Stimulated activated effector memory CD8-positive, alpha-beta T cell treated with anti-CD3 and anti-CD28 coated beads, Interleukin-12 subunit alpha, Interleukin-12 subunit beta, amount 100 ng/mL, for 72 hours (primary cell): Measurements from ENCODE around the gene DIP2A.

Experiments used
- ATAC-seq: fragments of 150-1000 bp; cut with Tn5 transposase; 2 replicates; pipeline ENCODE4 v1.10.0; 2021
- DNase-seq, 2 donors: peaks; one replicate each; pipeline ENCODE4 v3.0.0; 2021 to 2022; ENCODE audit warnings: low spot score in 2 of 2
- H3K27ac Mint-ChIP-seq: one replicate; pipeline ENCODE4 v1.8.0; 2022; ENCODE audit warnings: mild to moderate bottlenecking, mixed read lengths
- H3K36me3 Mint-ChIP-seq: one replicate; pipeline ENCODE4 v1.8.0; 2022; ENCODE audit warnings: mild to moderate bottlenecking, mixed read lengths
- H3K4me1 Mint-ChIP-seq: one replicate; pipeline ENCODE4 v1.8.0; 2022; ENCODE audit warnings: mixed read lengths
- H3K4me3 Mint-ChIP-seq: one replicate; pipeline ENCODE4 v1.8.0; 2022; ENCODE audit warnings: mild to moderate bottlenecking, mixed read lengths
- H3K9me3 Mint-ChIP-seq: one replicate; pipeline ENCODE4 v1.8.0; 2022; ENCODE audit warnings: mixed read lengths

The DIP2A gene

DNA sequence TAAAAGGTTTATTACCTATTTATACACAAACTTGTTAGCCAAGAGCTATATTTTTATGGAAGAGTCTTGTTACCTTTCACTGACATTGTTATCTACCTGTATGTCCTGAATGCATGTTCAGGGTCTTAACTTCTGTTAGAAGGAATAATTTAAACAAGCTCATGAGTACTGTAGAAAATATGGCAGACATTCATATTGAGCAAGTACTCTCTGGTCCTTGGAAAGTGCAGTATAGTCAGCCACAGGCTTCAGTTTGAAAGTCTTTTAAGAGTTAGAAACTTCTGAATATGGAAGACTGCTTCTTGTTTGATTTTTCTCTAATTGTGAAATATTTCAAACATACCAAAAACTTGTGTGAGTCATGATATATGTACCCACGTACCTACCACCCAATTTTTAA is 16.6 kb downstream of the DIP2A start:
- Mint-ChIP-seq H3K4me1 (peaks cover 45% of the 10 kb centered on the region), H3K36me3 (peaks cover 18% of the 10 kb centered on the region), H3K4me3 (no peak overlapping the region), H3K9me3 (no peaks in the 10 kb centered on the region), H3K27ac (peak overlapping the region; percentile 17)
- DNase-seq (no peak), ATAC-seq (no peak)

DNA sequence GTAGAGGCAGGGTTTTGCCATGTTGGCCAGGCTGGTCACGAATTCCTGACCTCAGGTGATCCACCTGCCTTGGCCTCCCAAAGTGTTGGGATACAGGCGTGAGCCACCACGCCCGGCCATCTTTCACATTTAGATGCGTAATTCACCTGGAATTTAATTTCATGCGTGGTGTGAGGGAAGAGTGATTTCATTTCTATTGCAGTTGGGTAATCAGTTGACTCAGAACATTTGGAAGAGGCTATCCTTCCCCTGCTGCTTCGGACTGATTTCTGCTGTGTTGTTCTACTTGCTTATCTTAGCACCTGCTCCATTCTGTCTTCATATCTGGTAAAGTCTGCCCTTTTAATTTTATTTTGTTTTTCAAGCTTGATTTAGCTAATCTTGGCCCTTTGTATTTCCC is 19.1 kb downstream of the DIP2A start:
- Mint-ChIP-seq H3K9me3 (no peaks in the 10 kb centered on the region), H3K27ac (no peak overlapping the region), H3K4me3 (no peak overlapping the region), H3K36me3 (peaks cover 14% of the 10 kb centered on the region), H3K4me1 (peaks cover 40% of the 10 kb centered on the region)
- DNase-seq (no peak), ATAC-seq (no peak)

DNA sequence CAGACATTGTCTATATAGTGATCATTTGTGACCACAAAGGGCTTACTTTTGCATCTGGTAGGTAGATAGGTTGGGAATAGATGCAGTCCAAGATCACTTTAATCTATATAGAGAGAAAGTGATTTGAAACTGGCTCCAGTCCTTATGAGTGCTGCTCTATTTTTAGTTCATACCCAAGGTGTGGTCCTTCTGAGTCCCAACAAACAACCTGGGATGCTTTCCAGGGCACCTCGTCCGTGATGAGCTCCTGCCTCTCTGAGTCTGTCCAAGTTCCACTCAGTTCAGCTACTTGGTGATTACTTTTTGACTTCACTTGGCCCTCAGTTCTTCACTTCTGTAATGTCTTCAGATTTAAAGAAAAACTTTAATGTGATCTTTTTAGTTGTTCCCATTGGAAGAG is 20.2 kb downstream of the DIP2A start:
- H3K27ac Mint-ChIP-seq: no peak overlapping the region

DNA sequence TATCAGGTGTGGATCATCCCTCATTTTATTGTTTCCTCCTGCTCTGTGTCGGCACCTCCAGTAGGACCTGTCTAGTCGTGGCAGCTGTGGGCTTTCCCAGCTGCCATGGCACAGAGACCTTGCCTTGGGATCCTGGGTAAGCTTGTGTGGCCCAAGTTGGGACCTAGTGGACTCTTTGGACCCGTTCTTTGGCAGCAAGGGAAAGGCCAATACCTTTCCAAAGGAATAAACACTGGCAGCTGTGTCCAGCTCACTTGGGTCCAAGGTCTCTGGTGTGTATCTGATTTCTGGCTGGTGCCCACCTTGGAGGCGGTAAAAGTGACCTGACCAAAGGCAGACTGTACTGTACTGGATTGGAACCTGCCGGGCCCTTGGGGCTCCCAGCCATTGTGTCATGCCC is 21.8 kb downstream of the DIP2A start:
- peaks cover 20% of the 10 kb centered on the region for H3K36me3 Mint-ChIP-seq
- DNase-seq (no peak), ATAC-seq (no peak)
- H3K27ac Mint-ChIP-seq: peak overlapping the region; percentile 8
- peaks cover 43% of the 10 kb centered on the region for H3K4me1 Mint-ChIP-seq
- no peak overlapping the region for H3K4me3 Mint-ChIP-seq
- no peaks in the 10 kb centered on the region for H3K9me3 Mint-ChIP-seq

More for the DNA sequence above, 20.2 kb downstream of the DIP2A start:
- DNase-seq: no peak
- Mint-ChIP-seq H3K4me1 (peaks cover 48% of the 10 kb centered on the region), H3K4me3 (no peak overlapping the region), H3K36me3 (peaks cover 14% of the 10 kb centered on the region), H3K9me3 (no peaks in the 10 kb centered on the region)
- ATAC-seq: no peak

DNA sequence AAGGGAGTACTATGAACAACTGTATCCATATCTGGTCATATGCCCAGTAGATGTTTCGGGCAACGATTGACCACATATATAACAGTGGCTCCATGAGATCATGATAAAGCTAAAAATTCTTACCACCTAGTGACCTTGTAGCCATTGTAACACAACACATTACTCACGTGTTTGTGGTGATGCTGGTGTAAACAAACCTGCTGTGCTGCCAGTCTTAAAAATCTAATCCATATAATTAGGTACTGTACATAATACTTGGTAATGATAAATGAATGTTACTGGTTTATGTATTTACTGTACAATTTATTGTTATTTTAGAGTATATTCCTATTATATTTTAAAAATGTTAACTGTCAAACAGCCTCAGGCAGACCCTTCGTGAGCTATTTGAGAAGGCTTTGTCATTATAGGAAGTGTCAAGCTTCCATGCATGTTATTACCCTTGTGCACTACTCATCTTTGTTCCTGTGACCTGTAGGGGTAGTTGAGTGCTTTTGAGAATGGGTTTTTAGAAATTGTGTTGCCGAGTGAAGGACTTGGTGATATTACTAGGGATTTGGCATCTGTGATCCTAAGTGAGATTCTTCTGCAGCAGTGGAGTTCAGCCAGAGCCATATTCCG is 23.6 kb downstream of the DIP2A start:
- H3K36me3 Mint-ChIP-seq: peaks cover 28% of the 10 kb centered on the region
- H3K4me1 Mint-ChIP-seq: peaks cover 31% of the 10 kb centered on the region
- no peak overlapping the region for H3K27ac Mint-ChIP-seq
- DNase-seq (no peak), ATAC-seq (no peak)
- no peaks in the 10 kb centered on the region for H3K9me3 Mint-ChIP-seq
- H3K4me3 Mint-ChIP-seq: no peak overlapping the region

DNA sequence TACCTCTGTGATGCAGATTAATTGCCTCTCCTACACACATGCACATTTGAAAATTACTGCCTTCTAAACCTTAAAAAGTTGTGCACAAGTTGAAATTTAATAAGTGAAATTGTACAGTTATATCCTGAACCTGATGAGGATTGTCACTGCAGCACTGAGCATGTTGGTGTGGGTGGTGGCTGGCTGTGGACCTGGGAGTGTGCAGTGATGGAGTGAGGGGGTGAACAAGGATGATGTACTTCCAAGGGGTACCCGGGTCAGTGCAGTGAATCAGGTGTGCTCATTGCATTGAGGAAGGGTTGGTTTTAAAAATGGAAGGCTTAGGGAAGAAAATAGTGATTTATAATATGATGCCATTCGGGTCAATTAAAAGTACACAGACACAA is 24.1 kb downstream of the DIP2A start:
- Mint-ChIP-seq H3K27ac (peak overlapping the region; percentile 78), H3K4me1 (peaks cover 33% of the 10 kb centered on the region), H3K4me3 (peak overlapping the region; percentile 36), H3K9me3 (no peaks in the 10 kb centered on the region), H3K36me3 (peaks cover 25% of the 10 kb centered on the region)
- DNase-seq: no peak
- no peak for ATAC-seq

DNA sequence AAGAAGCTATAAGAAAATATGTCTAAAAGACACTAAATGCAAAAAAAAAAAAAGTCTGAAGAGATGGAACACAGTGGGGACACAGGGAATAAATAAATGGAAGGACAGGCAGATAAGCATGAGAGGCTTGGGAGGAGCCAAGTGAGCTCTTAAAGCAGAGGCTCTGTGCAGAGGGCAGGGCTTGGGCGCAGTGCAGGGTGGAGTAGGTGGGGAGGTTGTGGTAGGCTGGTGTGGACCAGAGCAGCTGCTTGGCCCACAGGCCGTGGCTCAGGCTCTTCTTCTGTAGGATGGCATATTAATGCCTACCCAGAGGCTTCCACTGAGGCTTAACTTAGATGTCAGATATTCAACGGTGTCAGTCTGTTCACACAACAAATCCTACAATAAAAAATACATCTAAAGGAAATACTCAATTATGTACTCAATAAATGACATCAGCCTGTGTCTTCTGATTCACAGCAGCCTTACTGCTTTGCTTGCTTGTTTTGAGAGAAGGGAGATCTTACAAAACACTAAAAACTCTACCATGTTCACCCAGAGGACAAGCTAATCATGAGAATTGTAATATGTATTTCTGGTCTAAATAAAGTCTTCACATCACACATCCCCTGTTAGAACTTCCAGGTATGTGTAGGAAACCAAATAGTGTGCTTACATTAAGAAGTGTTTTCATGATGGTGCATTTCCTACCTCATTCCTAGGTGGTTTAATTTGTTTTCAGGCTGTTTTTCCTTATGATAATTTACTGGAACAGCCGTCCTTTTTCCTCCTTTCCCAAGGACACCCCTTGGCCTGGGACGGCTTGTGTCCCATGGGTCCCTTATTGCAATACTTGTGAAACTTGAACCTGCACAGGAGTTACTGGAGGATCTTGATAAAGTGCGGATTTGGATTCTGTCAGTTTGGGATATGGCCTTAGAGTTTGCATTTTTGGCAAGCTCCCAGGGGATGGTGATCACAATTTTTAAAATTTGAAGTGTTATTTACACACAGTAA is 24.9 kb downstream of the DIP2A start:
- peaks cover 23% of the 10 kb centered on the region for H3K36me3 Mint-ChIP-seq
- peak; percentile 93 for ATAC-seq
- peak in 1 of 2 donors; percentile 64 for DNase-seq
- H3K4me1 Mint-ChIP-seq: peaks cover 40% of the 10 kb centered on the region
- H3K9me3 Mint-ChIP-seq: no peaks in the 10 kb centered on the region
- peak overlapping the region; percentile 78 for H3K27ac Mint-ChIP-seq
- H3K4me3 Mint-ChIP-seq: peak overlapping the region; percentile 36

DNA sequence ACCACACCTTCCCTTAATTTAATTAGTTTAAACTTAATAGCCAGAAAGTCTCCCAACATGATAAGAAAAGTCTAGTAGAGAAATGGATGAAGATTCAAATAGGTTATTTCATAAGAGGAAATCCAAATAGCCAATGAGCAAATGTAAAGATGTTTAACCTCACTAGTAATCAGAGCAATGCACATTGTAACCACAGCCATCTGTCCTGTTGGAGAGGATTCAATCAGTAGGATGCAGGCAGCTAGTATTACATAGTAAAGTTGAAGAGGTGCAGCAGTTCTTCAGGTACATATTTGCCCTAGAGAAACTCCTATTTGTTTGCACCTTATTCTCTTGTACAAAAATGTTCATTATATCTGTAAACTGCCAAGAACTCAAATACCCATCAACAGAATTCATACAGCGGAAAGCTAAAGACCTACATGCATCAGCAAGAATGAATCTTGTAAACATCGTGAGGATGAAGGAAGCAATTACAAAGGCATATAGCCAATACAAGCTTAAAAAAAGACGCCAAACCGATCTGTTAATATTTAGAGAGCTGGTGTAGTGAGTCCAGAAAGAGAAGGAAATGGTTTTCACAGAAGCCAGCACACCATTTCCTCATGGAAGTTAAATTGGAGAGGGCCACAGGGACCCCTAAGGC is 27.9 kb downstream of the DIP2A start:
- Mint-ChIP-seq H3K4me3 (no peak overlapping the region), H3K9me3 (no peaks in the 10 kb centered on the region), H3K4me1 (peaks cover 34% of the 10 kb centered on the region), H3K27ac (peak overlapping the region; percentile 60), H3K36me3 (peaks cover 38% of the 10 kb centered on the region)
- no peak for DNase-seq
- ATAC-seq: no peak

DNA sequence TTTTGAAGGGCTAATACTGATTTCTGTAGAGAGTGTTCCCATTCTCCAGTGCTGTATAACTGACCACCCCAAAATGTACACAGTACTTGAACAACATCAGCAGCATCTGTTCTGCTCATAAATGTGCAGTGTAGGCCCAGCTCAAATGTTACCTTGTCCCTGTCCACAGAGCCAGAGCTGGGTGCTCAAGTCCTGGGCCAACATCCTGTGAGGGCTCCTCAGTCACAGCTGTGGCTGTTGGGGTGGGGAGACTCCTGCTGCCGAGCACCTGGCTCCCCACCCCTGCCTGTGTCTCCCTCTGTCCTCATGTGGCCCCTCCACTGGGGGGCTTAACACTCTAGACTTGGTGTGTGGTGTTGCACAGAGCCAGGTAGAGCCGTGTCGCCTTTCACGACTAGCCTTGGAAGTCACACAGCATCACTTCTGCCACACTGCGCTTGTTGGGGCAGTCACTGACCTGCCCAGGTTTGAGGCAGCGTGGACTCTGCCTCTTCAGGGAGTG is 30.5 kb downstream of the DIP2A start:
- ATAC-seq (no peak), DNase-seq (no peak)
- H3K4me3 Mint-ChIP-seq: no peak overlapping the region
- H3K9me3 Mint-ChIP-seq: no peaks in the 10 kb centered on the region
- H3K4me1 Mint-ChIP-seq: peaks cover 17% of the 10 kb centered on the region
- peak overlapping the region; percentile 67 for H3K27ac Mint-ChIP-seq
- peaks cover 64% of the 10 kb centered on the region for H3K36me3 Mint-ChIP-seq

DNA sequence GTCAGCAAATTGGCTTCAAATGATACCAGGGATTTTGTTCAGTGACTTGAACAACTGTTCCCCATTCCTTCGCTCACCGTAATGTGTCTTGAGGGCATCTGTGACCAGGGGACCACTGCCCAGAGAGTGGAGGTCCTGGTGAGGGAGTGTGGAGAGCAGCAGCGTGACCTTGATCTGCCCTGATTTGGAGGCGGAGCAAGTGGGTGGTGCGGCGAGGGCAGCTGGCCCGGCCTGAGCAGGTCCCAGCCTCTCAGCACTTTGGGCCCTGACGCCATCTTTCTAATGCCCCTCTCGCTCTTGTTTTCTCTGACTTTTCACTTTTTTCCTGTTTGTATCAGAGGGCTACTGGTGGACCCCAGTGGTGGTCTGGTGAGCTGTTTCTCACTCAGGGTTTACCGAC is 31.1 kb downstream of the DIP2A start:
- no peak overlapping the region for H3K27ac Mint-ChIP-seq

DNA sequence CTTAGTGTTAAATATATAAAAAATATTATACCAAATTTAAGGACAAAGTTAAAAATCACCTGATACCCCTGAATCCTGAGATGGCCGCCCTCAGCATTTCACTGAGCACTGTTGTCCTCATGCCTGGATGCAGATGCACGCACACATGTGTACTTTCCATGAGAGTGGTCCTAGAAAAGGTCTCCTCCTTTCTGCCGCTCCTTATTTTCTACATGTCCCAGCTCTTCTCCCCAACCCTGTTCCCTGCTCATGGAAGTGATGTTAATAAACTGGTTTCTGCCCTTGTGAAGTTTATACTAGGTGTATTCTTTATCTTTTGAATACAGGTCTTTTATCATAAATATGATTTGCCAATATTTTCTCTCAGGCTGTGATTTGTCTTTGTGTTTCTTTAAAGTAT is 32.9 kb downstream of the DIP2A start:
- no peaks in the 10 kb centered on the region for H3K9me3 Mint-ChIP-seq
- no peak overlapping the region for H3K4me3 Mint-ChIP-seq
- no peak overlapping the region for H3K27ac Mint-ChIP-seq
- DNase-seq (no peak), ATAC-seq (no peak)
- H3K4me1 Mint-ChIP-seq: peaks cover 22% of the 10 kb centered on the region
- H3K36me3 Mint-ChIP-seq: peaks cover 74% of the 10 kb centered on the region

More for the DNA sequence above, 31.1 kb downstream of the DIP2A start:
- H3K36me3 Mint-ChIP-seq: peaks cover 70% of the 10 kb centered on the region
- ATAC-seq (no peak), DNase-seq (no peak)
- no peaks in the 10 kb centered on the region for H3K9me3 Mint-ChIP-seq
- peaks cover 14% of the 10 kb centered on the region for H3K4me1 Mint-ChIP-seq
- no peak overlapping the region for H3K4me3 Mint-ChIP-seq

DNA sequence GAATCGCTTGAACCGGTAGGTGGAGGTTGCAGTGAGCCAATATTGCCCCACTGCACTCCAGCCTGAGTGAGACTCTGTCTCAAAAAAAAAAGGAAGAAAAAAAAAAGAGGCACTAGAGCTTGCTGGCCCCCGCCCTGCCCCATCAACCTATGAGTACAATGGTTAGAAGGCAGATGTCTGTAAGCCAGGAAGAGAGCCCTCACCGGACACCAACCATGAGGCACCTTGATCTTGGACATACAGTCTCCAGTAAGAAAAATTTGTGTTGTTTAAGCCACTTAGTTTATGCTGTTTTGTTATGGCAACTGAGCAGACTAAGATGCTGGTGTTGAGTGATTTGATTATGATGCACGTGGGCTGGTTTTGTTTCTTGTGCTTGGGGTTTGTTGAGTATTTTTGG is 34.2 kb downstream of the DIP2A start:
- no peak for ATAC-seq
- Mint-ChIP-seq H3K4me3 (no peak overlapping the region), H3K36me3 (peaks cover 78% of the 10 kb centered on the region), H3K4me1 (peaks cover 19% of the 10 kb centered on the region), H3K27ac (no peak overlapping the region), H3K9me3 (no peaks in the 10 kb centered on the region)
- no peak for DNase-seq

DNA sequence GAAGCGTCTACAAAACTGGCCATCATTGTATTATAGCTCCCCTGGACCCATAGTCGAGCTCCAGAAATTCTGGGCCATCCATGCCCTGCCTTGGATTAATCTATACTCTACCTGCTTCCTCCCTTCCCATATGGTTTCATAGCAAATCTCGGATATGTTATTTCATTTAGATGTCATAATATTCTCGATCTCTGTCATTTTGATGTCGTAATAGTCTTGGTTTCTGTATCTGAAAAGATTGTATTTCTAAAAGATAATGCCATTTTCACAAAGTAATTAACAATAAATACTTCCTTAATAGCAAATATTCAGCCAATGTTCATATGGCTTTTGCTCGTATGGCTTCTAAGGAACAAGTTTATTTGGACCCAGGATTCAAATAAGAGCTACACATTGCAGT is 35.1 kb downstream of the DIP2A start:
- Mint-ChIP-seq H3K9me3 (no peaks in the 10 kb centered on the region), H3K27ac (peak overlapping the region; percentile 94), H3K4me3 (no peak overlapping the region), H3K4me1 (peaks cover 23% of the 10 kb centered on the region), H3K36me3 (peaks cover 88% of the 10 kb centered on the region)
- ATAC-seq (no peak), DNase-seq (no peak)

DNA sequence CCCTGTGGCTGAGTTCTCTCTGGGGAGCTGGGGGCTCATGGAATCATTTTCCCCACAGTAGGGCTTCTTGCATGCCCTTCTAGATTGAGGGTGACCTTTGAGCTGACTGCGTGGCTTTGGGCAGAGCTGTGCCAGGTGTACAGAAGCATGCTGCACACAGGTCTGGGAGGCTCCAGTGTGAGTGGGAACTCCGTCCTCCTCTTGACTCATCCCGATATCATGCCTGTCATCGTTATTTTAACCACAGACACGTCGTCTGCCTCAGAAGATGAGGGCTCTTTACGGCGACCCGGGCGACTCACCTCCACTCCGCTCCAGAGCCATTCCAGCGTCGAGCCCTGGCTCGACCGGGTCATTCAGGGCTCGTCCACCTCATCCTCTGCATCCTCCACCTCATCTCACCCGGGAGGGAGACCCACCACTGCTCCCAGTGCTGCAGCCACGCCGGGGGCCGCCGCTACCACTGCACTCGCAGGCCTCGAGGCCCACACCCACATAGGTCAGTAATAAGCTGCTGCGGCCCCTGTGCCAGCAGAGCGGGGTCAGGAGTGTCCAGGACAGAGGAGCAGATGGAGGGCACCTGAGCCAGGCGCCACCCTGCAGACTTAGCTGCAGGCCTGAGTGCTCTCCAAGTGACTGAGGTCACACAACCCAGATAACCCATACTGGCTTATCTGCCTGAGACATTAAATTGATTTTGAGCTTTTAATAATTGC is 39.8 kb downstream of the DIP2A start:
- peak overlapping the region; percentile 20 for H3K27ac Mint-ChIP-seq
- peak; percentile 57 for ATAC-seq
- DNase-seq: no peak
- H3K4me1 Mint-ChIP-seq: peaks cover 36% of the 10 kb centered on the region
- H3K4me3 Mint-ChIP-seq: no peak overlapping the region
- H3K36me3 Mint-ChIP-seq: peaks cover 75% of the 10 kb centered on the region
- no peaks in the 10 kb centered on the region for H3K9me3 Mint-ChIP-seq
